GM19372 (cell line): ENCODE results near the gene PER1.
A peak's percentile ranks its signal among the peaks of the same experiment; 100 is the strongest.

Experiments used
- ATAC-seq: cut with Tn5 transposase; IDR thresholded peaks from one replicate; pipeline ENCODE4 v1.9.1; 2021; ENCODE audit warnings: mild to moderate bottlenecking, low read depth, moderate library complexity; ENCODE audit not compliant: unreplicated experiment

PER1 gene

DNA sequence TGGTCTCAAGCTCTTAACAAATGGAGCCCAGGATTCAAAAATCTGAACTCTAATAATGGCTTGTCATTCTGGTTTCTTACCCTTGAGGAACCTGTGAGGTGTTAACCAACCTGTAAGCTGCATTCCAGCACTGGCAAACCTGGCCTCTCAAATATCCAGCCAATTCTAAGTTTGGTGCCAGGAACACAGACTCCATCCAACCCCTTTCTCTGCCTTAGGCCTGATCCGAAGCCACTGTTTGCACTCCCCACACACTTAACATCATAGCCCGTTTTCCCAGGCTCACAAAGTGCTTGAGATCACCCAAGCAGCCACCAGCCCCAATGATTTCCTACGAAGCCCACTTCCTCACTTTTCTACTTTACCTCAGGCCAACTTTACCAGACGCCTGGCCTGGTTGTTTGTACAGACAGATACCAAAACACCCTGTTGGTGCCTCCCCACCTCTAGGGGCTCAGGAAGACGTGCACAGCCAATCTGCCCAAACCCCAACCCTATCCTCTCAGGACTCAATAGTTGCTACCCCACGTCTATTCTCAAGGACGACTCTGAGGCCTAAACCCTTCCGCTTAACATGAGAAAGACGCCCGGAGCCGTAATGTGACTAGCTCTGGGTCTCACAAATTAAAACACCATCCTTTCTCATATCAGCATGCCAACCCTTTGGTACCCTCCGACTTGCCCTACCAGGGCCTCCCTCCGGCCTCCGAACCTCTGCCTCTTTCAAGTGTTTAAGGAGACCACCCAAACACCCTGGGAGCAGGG, 3.2 kb upstream of the PER1 start:
- no peak for ATAC-seq

- ATAC-seq: no peak
Measured at GRCh38 chr17:8154608-8155155, 2.5 kb upstream of the PER1 start.

- ATAC-seq: no peak
Measured at GRCh38 chr17:8153957-8154607, 1.9 kb upstream of the PER1 start.

- no peak for ATAC-seq
Measured at GRCh38 chr17:8153525-8153956, 1.3 kb upstream of the PER1 start.

GRCh38 chr17:8153031-8153451, 837 bp upstream of the PER1 start:
- ATAC-seq: no peak

- no peak for ATAC-seq
Measured at GRCh38 chr17:8151641-8152111, 528 bp downstream of the PER1 start.

DNA sequence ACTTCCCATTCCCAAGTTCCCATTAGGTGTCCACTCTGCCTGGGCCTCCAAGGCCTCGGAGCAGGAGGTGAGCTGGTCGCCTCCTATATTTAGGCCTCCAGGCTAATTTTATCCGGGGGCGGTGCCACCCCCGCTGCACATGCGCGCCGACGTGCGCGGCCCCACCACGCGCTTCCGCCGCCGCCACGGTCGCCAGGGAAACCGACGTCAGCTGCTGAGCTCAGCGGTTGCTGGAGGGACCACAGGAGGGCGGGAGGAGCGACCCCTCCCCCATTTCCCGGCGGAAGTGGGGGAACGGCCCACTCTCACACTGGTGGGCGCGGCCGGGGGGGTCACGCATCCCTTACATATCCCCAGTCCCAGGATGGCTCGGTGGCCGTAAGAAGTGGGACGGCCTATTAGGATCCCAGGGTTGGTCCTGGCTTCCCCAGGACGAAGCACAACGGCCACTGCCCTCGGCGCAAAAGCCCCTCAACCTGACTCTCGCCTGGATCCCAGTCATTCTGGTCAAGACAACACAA, 1.0 kb downstream of the PER1 start:
- peak; percentile 57 for ATAC-seq

DNA sequence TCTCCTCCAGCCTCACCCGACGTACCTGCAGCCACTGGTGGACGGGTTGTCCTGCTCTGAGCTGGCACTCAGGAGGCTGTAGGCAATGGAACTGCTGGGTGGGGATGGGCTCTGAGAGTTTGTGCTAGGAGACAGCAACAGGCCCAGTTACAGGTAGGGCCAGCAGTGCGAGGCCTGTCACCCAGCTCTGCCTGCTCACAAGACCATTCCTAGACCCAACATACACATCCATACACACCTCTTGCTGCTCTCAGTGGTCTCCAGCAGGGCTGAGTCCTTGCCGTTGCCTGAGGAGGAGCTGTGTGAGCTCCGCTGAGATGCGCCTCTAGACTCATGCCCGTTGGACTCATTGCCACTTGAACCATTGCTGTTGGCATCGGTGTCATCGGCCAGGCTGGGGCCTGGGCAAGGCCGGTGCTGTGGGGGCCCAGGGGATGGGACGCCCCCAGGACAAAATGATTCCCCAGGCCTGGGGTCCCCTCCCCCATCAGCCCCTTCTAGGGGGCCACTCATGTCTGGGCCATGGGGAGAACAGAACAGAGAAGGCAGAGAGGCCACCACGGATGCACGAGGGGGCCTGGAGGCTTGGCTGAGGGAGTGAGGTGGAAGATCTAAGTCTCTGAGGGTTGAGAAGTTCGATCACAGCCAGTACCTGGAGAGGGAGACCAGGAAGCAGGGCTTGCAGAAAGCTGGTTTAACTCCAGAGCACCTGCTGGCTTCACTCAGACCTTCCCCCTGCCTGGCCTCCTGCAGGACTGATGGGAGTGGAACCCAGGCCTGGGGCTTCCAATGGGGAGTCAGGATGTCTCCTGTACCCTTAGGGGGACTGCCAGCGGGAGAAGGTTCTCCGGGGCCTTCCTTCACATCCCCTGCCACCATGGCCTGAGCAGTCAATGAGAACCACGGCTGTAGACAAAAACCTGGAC, 1.7 kb downstream of the PER1 start:
- ATAC-seq: no peak

- no peak for ATAC-seq
Measured at GRCh38 chr17:8149419-8150193, 2.6 kb downstream of the PER1 start.

GRCh38 chr17:8148560-8148959, 3.6 kb downstream of the PER1 start:
- ATAC-seq: no peak

- ATAC-seq: no peak
Measured at GRCh38 chr17:8147805-8148404, 4.3 kb downstream of the PER1 start.

DNA sequence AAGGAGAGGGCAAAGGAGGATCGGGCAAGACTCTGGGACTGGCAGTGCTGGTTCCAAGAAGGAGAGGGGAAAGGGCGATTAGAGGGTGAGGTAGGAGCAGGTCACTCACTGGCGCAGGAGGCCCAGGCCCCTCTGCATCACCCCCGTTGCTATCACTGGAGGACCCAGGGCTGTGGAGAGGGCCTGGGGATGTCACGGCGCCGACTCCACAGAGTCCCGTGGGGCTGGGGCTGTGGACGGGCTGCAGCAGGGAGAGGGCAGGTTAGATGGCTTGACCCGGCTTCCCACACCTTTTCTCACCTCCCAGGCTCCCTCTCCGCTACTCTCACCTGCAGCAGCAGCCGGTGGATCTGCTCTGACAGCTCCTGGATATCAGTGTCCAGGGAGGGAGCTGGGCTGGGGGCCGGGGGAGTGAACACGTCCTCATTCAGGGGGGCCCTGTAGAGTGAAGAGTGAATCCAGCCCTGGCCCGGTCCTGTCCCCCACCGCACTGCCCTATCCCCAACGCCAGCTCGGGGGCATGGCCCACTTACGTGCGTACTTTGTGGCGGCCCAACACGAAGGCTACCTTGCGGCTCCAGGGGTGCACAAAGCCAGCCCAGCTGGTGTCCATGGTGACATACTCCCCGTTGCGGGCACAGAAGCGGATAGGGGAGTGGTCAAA, 4.9 kb downstream of the PER1 start:
- ATAC-seq: no peak

GRCh38 chr17:8146381-8147140, 5.6 kb downstream of the PER1 start:
- no peak for ATAC-seq

GRCh38 chr17:8145811-8146210, 6.4 kb downstream of the PER1 start:
- no peak for ATAC-seq

DNA sequence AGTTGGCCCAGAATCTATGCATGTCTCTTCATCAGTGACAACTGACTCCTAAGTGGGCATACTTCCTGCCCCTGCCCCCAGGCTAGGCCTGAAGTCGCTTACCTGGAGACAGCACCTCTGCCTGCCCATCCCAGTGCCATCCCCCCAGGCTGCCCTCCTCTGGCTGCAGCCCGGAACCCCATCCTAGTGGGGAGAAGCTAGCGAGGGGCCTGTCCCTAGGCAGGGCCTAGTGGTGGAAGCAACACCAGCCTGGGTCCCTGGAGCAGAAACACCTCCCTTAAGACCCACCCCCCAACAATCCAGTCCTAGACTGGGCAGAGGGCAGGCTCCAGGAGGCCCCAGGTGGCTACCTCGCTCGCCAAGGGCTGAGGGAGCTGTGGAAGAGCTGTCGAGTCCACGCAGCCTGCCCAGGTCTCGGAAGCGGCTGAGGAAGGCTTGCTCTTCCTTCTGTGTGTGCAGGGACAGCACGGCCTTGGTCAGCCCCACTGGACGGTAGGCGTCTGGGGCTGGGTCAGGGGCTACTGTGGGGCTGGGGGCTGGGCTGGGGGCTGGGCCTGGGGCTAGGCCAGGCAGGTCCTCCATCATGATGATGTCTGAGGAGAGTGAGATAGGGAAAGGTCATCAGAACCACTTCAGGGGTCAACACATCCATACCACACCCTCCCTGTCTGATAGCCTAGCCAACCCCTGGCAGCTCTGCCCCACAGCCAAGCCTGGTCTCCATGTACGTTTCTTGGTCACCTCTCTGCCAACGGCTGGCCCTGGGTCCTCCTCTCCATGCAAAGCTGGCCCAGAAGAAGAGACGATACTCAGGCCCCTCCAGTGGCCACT, 7.6 kb downstream of the PER1 start:
- no peak for ATAC-seq

DNA sequence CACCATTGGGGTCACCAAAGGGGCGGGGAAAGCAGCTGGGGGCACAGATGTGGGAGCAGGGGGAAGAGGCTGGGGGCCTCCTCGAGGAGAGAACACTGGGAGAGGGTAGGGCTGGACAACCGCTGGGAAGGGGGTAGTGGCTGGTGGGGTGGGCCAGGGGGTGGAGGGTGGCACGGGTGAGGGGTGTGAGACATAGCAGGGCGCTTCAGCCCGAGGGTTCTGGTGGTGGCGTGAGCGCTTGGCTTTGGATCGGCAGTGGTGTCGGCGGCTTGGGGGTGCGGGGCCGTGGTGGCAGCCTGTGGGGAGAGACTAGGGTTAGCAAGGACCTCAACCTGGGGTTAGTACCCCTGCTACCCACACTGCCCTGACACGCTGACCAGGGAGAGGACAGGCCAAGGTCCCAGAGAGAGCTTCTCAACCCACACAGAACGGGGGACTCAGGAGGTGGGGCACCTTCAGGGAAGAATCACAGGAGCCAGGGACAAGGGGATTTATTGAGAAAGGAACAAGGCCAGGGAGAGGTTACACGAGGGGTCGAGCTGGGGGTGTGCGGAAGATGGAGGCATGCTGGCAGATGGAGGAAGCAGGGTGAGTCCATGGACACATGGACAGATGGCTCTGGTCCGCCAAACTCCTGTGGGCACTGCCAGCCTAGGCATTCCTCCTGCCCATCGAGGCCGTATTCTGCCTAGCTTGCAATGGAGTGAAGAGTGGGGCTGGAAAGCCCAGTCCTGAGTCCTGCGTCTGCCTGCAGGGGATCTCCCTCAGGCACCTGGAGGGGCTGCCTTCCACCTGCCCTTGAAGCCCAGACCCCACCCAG, 8.4 kb downstream of the PER1 start:
- no peak for ATAC-seq
